Fibroblast of lung (primary cell): ENCODE measurements around the gene KMT2A. TPM values are rescaled to one million over a fixed set of nuclear protein-coding genes. Genes with fewer than 3 reads are reported as not detected.

Source experiments
- DNase-seq, 2 donors: peaks; one replicate each; pipeline versions ENCODE4 v3.0.0 to v3.0.0-alpha.2; 2010; ENCODE audit warnings: low read depth in 2 of 2
- H2AFZ ChIP-seq: 2 replicates; pipeline ENCODE4 v1.5.1; 2012; ENCODE audit warnings: low read length, control low read depth, inconsistent platforms
- H3K27ac ChIP-seq: 2 replicates; pipeline ENCODE4 v1.5.1; 2011; ENCODE audit warnings: low read length, control low read depth; ENCODE audit not compliant: insufficient read depth
- H3K27me3 ChIP-seq: 2 replicates; pipeline ENCODE4 v1.5.1; 2011; ENCODE audit warnings: mild to moderate bottlenecking, low read length; ENCODE audit not compliant: control insufficient read depth, insufficient read depth
- H3K36me3 ChIP-seq: 2 replicates; pipeline ENCODE4 v1.5.1; 2011; ENCODE audit warnings: low read length; ENCODE audit not compliant: control insufficient read depth, insufficient read depth
- H3K4me1 ChIP-seq: 2 replicates; pipeline ENCODE4 v1.5.1; 2011; ENCODE audit warnings: low read length; ENCODE audit not compliant: control insufficient read depth, insufficient read depth; ENCODE audit errors: extremely low read depth
- H3K4me2 ChIP-seq: 2 replicates; pipeline ENCODE4 v1.5.1; 2011; ENCODE audit warnings: low read length, control low read depth; ENCODE audit not compliant: insufficient read depth; ENCODE audit errors: extremely low read depth
- H3K4me3 ChIP-seq, 4 experiments: fragments of 200-600 bp in 1 of 4; sonication (generic) in 1 of 4; replicated peaks in 1 of 4; 2 replicates each; pipeline ENCODE4 v1.5.1; 2011 to 2016; ENCODE audit warnings: low read length in 4 of 4, low read depth in 3 of 4, mild to moderate bottlenecking in 3 of 4, control low read depth in 2 of 4, inconsistent platforms in 1 of 4, mixed read lengths in 1 of 4; ENCODE audit not compliant: insufficient read depth in 1 of 4; ENCODE audit errors: control extremely low read depth in 1 of 4
- H3K79me2 ChIP-seq: 2 replicates; pipeline ENCODE4 v1.5.1; 2012; ENCODE audit warnings: mild to moderate bottlenecking, low read length, inconsistent platforms; ENCODE audit not compliant: control insufficient read depth, insufficient read depth
- H3K9ac ChIP-seq: 2 replicates; pipeline ENCODE4 v1.5.1; 2011; ENCODE audit warnings: mild to moderate bottlenecking, low read length, control low read depth; ENCODE audit not compliant: insufficient read depth
- H3K9me3 ChIP-seq: 2 replicates; pipeline ENCODE4 v1.5.1; 2012; ENCODE audit warnings: low read depth, low read length; ENCODE audit not compliant: control insufficient read depth, insufficient read depth
- H4K20me1 ChIP-seq: 2 replicates; pipeline ENCODE4 v1.5.1; 2011; ENCODE audit warnings: low read length; ENCODE audit not compliant: control insufficient read depth, insufficient read depth; ENCODE audit errors: extremely low read depth
- EZH2 ChIP-seq: IDR thresholded peaks from 2 replicates; pipeline ENCODE4 v1.5.1; 2012; ENCODE audit warnings: low read length, control low read depth, mild to moderate bottlenecking; ENCODE audit errors: missing control alignments
- polyA plus RNA-seq, 2 donors: library from polyadenylated mRNA; depleted of rRNA in 1 of 2; stranded (reverse) in 1 of 2; unstranded in 1 of 2; fragments of >200 nt; gene quantifications; 2 replicates each; pipeline ENCODE4 v1.2.1, GENCODE V29; 2011 to 2012; ENCODE audit warnings: missing spikeins in 1 of 2
- total RNA-seq: library from RNA; depleted of rRNA; stranded (reverse); fragments of >200 nt; gene quantifications from 2 replicates; pipeline ENCODE4 v1.2.1, GENCODE V29; 2014
- TF ChIP-seq, protein P1 (sequence below), 2 donors: IDR thresholded peaks in 1 of 2; conservative IDR thresholded peaks in 1 of 2; 1 replicate in 1 of 2; 2 replicates in 1 of 2; pipeline ENCODE4 v1.5.1; 2011 to 2012; ENCODE audit warnings: low read length in 2 of 2, control low read depth in 1 of 2, inconsistent platforms in 1 of 2, low read depth in 1 of 2, mild to moderate bottlenecking in 1 of 2

Gene KMT2A
- total and polyA plus RNA-seq, 2 donors (not counting 1 experiment from before 2014, with no cell fraction given), result 17.1 to 33.4 TPM

- no peak overlapping the region for H3K4me2 ChIP-seq
- no peaks in the 10 kb centered on the region for H3K9me3 ChIP-seq
- H2AFZ ChIP-seq, result no peak overlapping the region
- H3K4me1 ChIP-seq, result no peaks in the 10 kb centered on the region
- no peak overlapping the region for H3K9ac ChIP-seq
- H3K27ac ChIP-seq, result no peak overlapping the region
- DNase-seq, result no peak
- TF ChIP-seq, protein P1, sequence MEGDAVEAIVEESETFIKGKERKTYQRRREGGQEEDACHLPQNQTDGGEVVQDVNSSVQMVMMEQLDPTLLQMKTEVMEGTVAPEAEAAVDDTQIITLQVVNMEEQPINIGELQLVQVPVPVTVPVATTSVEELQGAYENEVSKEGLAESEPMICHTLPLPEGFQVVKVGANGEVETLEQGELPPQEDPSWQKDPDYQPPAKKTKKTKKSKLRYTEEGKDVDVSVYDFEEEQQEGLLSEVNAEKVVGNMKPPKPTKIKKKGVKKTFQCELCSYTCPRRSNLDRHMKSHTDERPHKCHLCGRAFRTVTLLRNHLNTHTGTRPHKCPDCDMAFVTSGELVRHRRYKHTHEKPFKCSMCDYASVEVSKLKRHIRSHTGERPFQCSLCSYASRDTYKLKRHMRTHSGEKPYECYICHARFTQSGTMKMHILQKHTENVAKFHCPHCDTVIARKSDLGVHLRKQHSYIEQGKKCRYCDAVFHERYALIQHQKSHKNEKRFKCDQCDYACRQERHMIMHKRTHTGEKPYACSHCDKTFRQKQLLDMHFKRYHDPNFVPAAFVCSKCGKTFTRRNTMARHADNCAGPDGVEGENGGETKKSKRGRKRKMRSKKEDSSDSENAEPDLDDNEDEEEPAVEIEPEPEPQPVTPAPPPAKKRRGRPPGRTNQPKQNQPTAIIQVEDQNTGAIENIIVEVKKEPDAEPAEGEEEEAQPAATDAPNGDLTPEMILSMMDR (conservative IDR thresholded peaks at IDR 0.05 in 1 of 2, IDR thresholded peaks at IDR 0.05 in 1 of 2; ENCODE audit: low read depth in 1 of 2, low read length in 2 of 2), result no peak
- no peak for TF ChIP-seq EZH2
- no peak overlapping the region for H3K4me3 ChIP-seq
- H3K36me3 ChIP-seq, result peaks cover 15% of the 10 kb centered on the region
- no peaks in the 10 kb centered on the region for H4K20me1 ChIP-seq
- H3K79me2 ChIP-seq, result no peaks in the 10 kb centered on the region
- H3K27me3 ChIP-seq, result no peaks in the 10 kb centered on the region
Measured at GRCh38 chr11:118521892-118522311, 85.6 kb downstream of the KMT2A start.

- Histone ChIP-seq H4K20me1 (no peaks in the 10 kb centered on the region), H3K27ac (no peak overlapping the region), H3K27me3 (no peaks in the 10 kb centered on the region), H3K9me3 (no peaks in the 10 kb centered on the region), H3K79me2 (no peaks in the 10 kb centered on the region), H3K4me1 (no peaks in the 10 kb centered on the region), H3K4me3 (no peak overlapping the region), H3K9ac (no peak overlapping the region), H3K4me2 (no peak overlapping the region), H3K36me3 (peaks cover 15% of the 10 kb centered on the region), H2AFZ (no peak overlapping the region)
- DNase-seq, result peak; percentile 28 to 36
- TF ChIP-seq, protein P1 (conservative IDR thresholded peaks at IDR 0.05 in 1 of 2, IDR thresholded peaks at IDR 0.05 in 1 of 2; ENCODE audit: low read depth in 1 of 2, low read length in 2 of 2), result peak; percentile 41 to 58
- TF ChIP-seq EZH2, result no peak
Measured at GRCh38 chr11:118522571-118523072, 86.3 kb downstream of the KMT2A start.

GRCh38 chr11:118524356-118524755, 88.1 kb downstream of the KMT2A start:
- Histone ChIP-seq H3K9ac (no peak overlapping the region), H3K9me3 (no peaks in the 10 kb centered on the region), H3K27me3 (no peaks in the 10 kb centered on the region), H3K4me3 (no peak overlapping the region), H3K27ac (no peak overlapping the region), H3K4me1 (no peaks in the 10 kb centered on the region), H3K4me2 (no peak overlapping the region), H3K79me2 (no peaks in the 10 kb centered on the region), H4K20me1 (no peaks in the 10 kb centered on the region), H3K36me3 (peaks cover 14% of the 10 kb centered on the region), H2AFZ (no peak overlapping the region)
- TF ChIP-seq, protein P1 (conservative IDR thresholded peaks at IDR 0.05 in 1 of 2, IDR thresholded peaks at IDR 0.05 in 1 of 2; ENCODE audit: low read depth in 1 of 2, low read length in 2 of 2), result no peak
- TF ChIP-seq EZH2, result no peak
- DNase-seq, result no peak
